ENCODE results near the gene BDP1. TPM values are rescaled to one million over a fixed set of nuclear protein-coding genes. Genes with fewer than 3 reads are reported as not detected.
"Not testable (repeated sequence)": the region's sequence is repeated elsewhere in the genome, so short reads cannot be mapped to it uniquely, and the experiment has no call there.

Gene BDP1
- total and polyA plus RNA-seq, 2 of the 4 experiments (the other 2 are of a cell fraction), result 5.8 to 14.0 TPM

GRCh38 chr5:71441564-71441963, 13.9 kb upstream of the BDP1 start:
- no CpG with 5 or more reads among the region's 1 CpG for WGBS, 2 experiments (ENCODE audit: extremely low coverage in 2 of 2, insufficient read length in 1 of 2)
- H2AK9ac ChIP-seq (replicated peaks; ENCODE audit: low read depth, low read length, poor library complexity), result not testable (repeated sequence)

GRCh38 chr5:71443891-71444290, 11.6 kb upstream of the BDP1 start:
- H4K20me1 ChIP-seq (ENCODE audit: insufficient read depth, low read length); H3K14ac ChIP-seq (replicated peaks; ENCODE audit: low read depth, low read length); POLR2A ChIA-PET (ENCODE audit: unreplicated experiment); H3K9ac ChIP-seq (ENCODE audit: low read depth, low read length); H3K23ac ChIP-seq (ENCODE audit: low read depth, low read length); H3K9me1 ChIP-seq (ENCODE audit: insufficient read depth, low read length); H3K36me3 ChIP-seq (ENCODE audit: control insufficient read depth, insufficient read depth, low read length); H3K9me3 ChIP-seq (ENCODE audit: control insufficient read depth, insufficient read depth, low read length); H4K5ac ChIP-seq (ENCODE audit: low read depth, low read length); H2BK20ac ChIP-seq (ENCODE audit: low read depth, low read length); intact Hi-C loops (cut with micrococcal nuclease); H3K79me1 ChIP-seq (ENCODE audit: low read depth in 1 of 2, low read length in 2 of 2); H2BK5ac ChIP-seq (ENCODE audit: low read depth, low read length, poor library complexity, severe bottlenecking); H3K27ac ChIP-seq (ENCODE audit: insufficient read depth, low read length); DNase-seq; dilution Hi-C loops (cut with HindIII; ENCODE audit: low sequenced_read_pairs, unreplicated experiment); H3K4me2 ChIP-seq (ENCODE audit: low read depth, low read length); H2BK120ac ChIP-seq (ENCODE audit: low read depth, low read length); in situ Hi-C loops (cut with MboI; ENCODE audit: low sequenced_read_pairs); H3K56ac ChIP-seq (ENCODE audit: extremely low read depth, insufficient read depth, low read length); H2AFZ ChIP-seq (replicated peaks; ENCODE audit: low read length, poor library complexity); H3K4ac ChIP-seq (ENCODE audit: low read depth, low read length); H2BK15ac ChIP-seq (ENCODE audit: low read depth, low read length); H3K4me3 ChIP-seq (ENCODE audit: insufficient read depth, low read depth, low read length); H2AK5ac ChIP-seq (ENCODE audit: low read depth, low read length); H4K8ac ChIP-seq (ENCODE audit: low read depth in 2 of 2, low read length in 2 of 2); BruUV-seq (replicated peaks); H3K27me3 ChIP-seq (ENCODE audit: control insufficient read depth, insufficient read depth, low read length); H3K18ac ChIP-seq (ENCODE audit: low read depth, low read length); H2AK9ac ChIP-seq (replicated peaks; ENCODE audit: low read depth, low read length, poor library complexity); H4K91ac ChIP-seq (ENCODE audit: insufficient read depth, low read depth, low read length); CTCF ChIA-PET; H3K4me1 ChIP-seq (ENCODE audit: control insufficient read depth, insufficient read depth, low read length); ATAC-seq (ENCODE audit: low read depth): not testable (repeated sequence)
- no CpG with 5 or more reads among the region's 4 CpGs for WGBS, 2 experiments (ENCODE audit: extremely low coverage in 2 of 2, insufficient read length in 1 of 2)

More at GRCh38 chr5:71441564-71441963, 13.9 kb upstream of the BDP1 start:
- BruUV-seq (replicated peaks); dilution Hi-C loops (cut with HindIII; ENCODE audit: low sequenced_read_pairs, unreplicated experiment); ATAC-seq (ENCODE audit: low read depth); H3K27ac ChIP-seq (ENCODE audit: insufficient read depth, low read length); H3K18ac ChIP-seq (ENCODE audit: low read depth, low read length); H4K8ac ChIP-seq (ENCODE audit: low read depth in 2 of 2, low read length in 2 of 2); H3K9me1 ChIP-seq (ENCODE audit: insufficient read depth, low read length); POLR2A ChIA-PET (ENCODE audit: unreplicated experiment); H3K4me1 ChIP-seq (ENCODE audit: control insufficient read depth, insufficient read depth, low read length); H3K56ac ChIP-seq (ENCODE audit: extremely low read depth, insufficient read depth, low read length); H3K36me3 ChIP-seq (ENCODE audit: control insufficient read depth, insufficient read depth, low read length); H3K4me3 ChIP-seq (ENCODE audit: insufficient read depth, low read depth, low read length); intact Hi-C loops (cut with micrococcal nuclease); H2AFZ ChIP-seq (replicated peaks; ENCODE audit: low read length, poor library complexity); H4K91ac ChIP-seq (ENCODE audit: insufficient read depth, low read depth, low read length); H3K14ac ChIP-seq (replicated peaks; ENCODE audit: low read depth, low read length); H3K79me1 ChIP-seq (ENCODE audit: low read depth in 1 of 2, low read length in 2 of 2); H4K5ac ChIP-seq (ENCODE audit: low read depth, low read length); H3K27me3 ChIP-seq (ENCODE audit: control insufficient read depth, insufficient read depth, low read length); H2BK120ac ChIP-seq (ENCODE audit: low read depth, low read length); H2BK20ac ChIP-seq (ENCODE audit: low read depth, low read length); H2AK5ac ChIP-seq (ENCODE audit: low read depth, low read length); H4K20me1 ChIP-seq (ENCODE audit: insufficient read depth, low read length); H3K4ac ChIP-seq (ENCODE audit: low read depth, low read length); H3K9ac ChIP-seq (ENCODE audit: low read depth, low read length); H2BK5ac ChIP-seq (ENCODE audit: low read depth, low read length, poor library complexity, severe bottlenecking); H3K23ac ChIP-seq (ENCODE audit: low read depth, low read length); CTCF ChIA-PET; in situ Hi-C loops (cut with MboI; ENCODE audit: low sequenced_read_pairs); H3K4me2 ChIP-seq (ENCODE audit: low read depth, low read length); H2BK15ac ChIP-seq (ENCODE audit: low read depth, low read length); DNase-seq; H3K9me3 ChIP-seq (ENCODE audit: control insufficient read depth, insufficient read depth, low read length): not testable (repeated sequence)

Data from IMR-90 (cell line).